ENCODE results near the gene TIMM29.

- TF ChIP-seq CTCF (IDR thresholded peaks at IDR 0.05; ENCODE audit: low read depth, low read length, poor library complexity, severe bottlenecking) (no peak), EZH2phosphoT487 (IDR thresholded peaks at IDR 0.05; ENCODE audit: borderline replicate concordance, low read length) (no peak)
Observed at GRCh38 chr19:10892256-10892655, 36.4 kb upstream of the TIMM29 start.
